ENCODE measurements around the gene NOTO. TPM values are rescaled to one million over a fixed set of nuclear protein-coding genes. Genes with fewer than 3 reads are reported as not detected.

The NOTO gene
- total RNA-seq, 1 experiment from 2014 or later: not detected

DNA sequence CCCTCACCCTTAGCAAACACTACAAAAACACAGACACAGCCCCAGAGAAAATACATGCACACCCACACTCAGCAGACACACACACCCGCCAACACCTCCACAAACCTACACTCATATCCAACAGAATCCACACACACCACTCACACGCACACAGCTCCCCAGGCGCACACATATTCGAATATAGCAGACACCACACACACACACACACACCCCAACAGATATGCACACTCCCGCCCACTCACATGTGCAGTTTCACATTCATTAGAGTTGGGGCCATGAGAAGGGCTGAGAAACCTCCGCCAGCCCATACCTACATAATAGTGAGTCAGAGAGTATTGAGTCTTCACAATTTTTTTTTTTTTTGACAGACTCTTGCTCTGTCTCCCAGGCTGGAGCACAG, 29.4 kb upstream of the NOTO start:
- Histone ChIP-seq H3K4me2 (ENCODE audit: low read depth, low read length, poor library complexity, severe bottlenecking) (no peak overlapping the region), H3K9ac (ENCODE audit: low read length) (no peak overlapping the region), H3K79me2 (ENCODE audit: low read length) (no peaks in the 10 kb centered on the region), H3K9me3 (ENCODE audit: low read length) (no peaks in the 10 kb centered on the region), H4K20me1 (ENCODE audit: insufficient read depth, low read depth, low read length) (no peaks in the 10 kb centered on the region), H2AFZ (ENCODE audit: low read length) (no peak overlapping the region), H3K27ac (ENCODE audit: low read length) (no peak overlapping the region), H3K4me1 (ENCODE audit: low read length) (peaks cover 10% of the 10 kb centered on the region), H3K36me3 (ENCODE audit: insufficient read depth, low read length) (no peaks in the 10 kb centered on the region), H3K27me3 (ENCODE audit: low read length) (no peaks in the 10 kb centered on the region), H3K4me3 (ENCODE audit: low read length) (no peak overlapping the region), H3K9me2 (replicated peaks; ENCODE audit: insufficient read depth, low read length) (no peaks in the 10 kb centered on the region)
- DNase-seq: no peak

- H2AFZ ChIP-seq (ENCODE audit: low read length): no peak overlapping the region
- no peaks in the 10 kb centered on the region for H3K36me3 ChIP-seq (ENCODE audit: insufficient read depth, low read length)
- H3K27me3 ChIP-seq (ENCODE audit: low read length): no peaks in the 10 kb centered on the region
- no peaks in the 10 kb centered on the region for H3K9me2 ChIP-seq (replicated peaks; ENCODE audit: insufficient read depth, low read length)
- no peak overlapping the region for H3K4me2 ChIP-seq (ENCODE audit: low read depth, low read length, poor library complexity, severe bottlenecking)
- no peaks in the 10 kb centered on the region for H4K20me1 ChIP-seq (ENCODE audit: insufficient read depth, low read depth, low read length)
- no peaks in the 10 kb centered on the region for H3K79me2 ChIP-seq (ENCODE audit: low read length)
- no peak overlapping the region for H3K9ac ChIP-seq (ENCODE audit: low read length)
- H3K27ac ChIP-seq (ENCODE audit: low read length): no peak overlapping the region
- peaks cover 10% of the 10 kb centered on the region for H3K4me1 ChIP-seq (ENCODE audit: low read length)
- no peak overlapping the region for H3K4me3 ChIP-seq (ENCODE audit: low read length)
- no peak for DNase-seq
- H3K9me3 ChIP-seq (ENCODE audit: low read length): no peaks in the 10 kb centered on the region
These were observed 28.6 kb upstream of the NOTO start for GRCh38 chr2:73173781-73174180.

- Histone ChIP-seq H3K27ac (ENCODE audit: low read length) (no peak overlapping the region), H3K27me3 (ENCODE audit: low read length) (no peaks in the 10 kb centered on the region), H3K9me2 (replicated peaks; ENCODE audit: insufficient read depth, low read length) (no peaks in the 10 kb centered on the region), H3K36me3 (ENCODE audit: insufficient read depth, low read length) (no peaks in the 10 kb centered on the region), H3K9me3 (ENCODE audit: low read length) (no peaks in the 10 kb centered on the region), H4K20me1 (ENCODE audit: insufficient read depth, low read depth, low read length) (no peaks in the 10 kb centered on the region), H3K9ac (ENCODE audit: low read length) (no peak overlapping the region), H3K4me2 (ENCODE audit: low read depth, low read length, poor library complexity, severe bottlenecking) (no peak overlapping the region), H2AFZ (ENCODE audit: low read length) (no peak overlapping the region), H3K4me1 (ENCODE audit: low read length) (peaks cover 10% of the 10 kb centered on the region), H3K79me2 (ENCODE audit: low read length) (no peaks in the 10 kb centered on the region), H3K4me3 (ENCODE audit: low read length) (no peak overlapping the region)
- DNase-seq: no peak
These were observed 28.1 kb upstream of the NOTO start for GRCh38 chr2:73174244-73174643.

DNA sequence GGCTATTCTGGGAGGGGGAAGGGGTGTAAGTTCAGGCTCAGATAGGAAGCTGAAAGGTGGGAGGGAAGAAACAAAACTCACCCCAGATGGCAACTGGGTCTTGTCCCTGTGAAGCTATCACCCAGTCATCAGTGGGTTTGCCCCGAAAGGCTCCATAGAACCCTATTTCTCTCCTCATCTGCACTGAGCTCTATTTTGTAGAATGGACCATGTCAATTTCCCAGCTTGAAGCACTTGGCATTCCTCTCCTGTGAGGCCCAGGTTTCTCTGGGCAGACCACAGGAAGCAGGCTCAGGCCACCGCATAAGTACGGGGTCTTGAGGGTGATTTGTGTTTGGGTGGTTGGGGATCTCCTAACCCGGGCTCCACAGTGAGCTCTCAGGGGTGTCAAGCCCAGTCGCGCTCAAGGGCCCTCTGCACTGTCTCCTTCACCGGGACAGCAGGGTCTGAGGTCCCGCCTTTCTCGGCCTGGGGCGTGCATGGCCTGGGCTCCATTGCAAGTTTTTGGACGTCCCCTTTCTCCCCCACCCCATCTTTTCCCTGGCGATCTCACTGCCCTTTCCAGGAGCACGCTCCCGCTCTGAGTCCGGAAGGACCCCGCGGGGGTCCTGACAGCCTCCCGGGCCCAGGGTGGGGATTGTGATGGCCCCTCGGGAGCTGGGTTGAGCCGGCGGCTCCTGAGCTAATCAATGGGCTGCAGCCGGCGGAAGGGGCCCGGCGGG, 27.3 kb upstream of the NOTO start:
- no peaks in the 10 kb centered on the region for H3K9me3 ChIP-seq (ENCODE audit: low read length)
- no peak overlapping the region for H3K4me3 ChIP-seq (ENCODE audit: low read length)
- H3K79me2 ChIP-seq (ENCODE audit: low read length): no peaks in the 10 kb centered on the region
- no peak overlapping the region for H3K9ac ChIP-seq (ENCODE audit: low read length)
- no peak overlapping the region for H3K27ac ChIP-seq (ENCODE audit: low read length)
- no peaks in the 10 kb centered on the region for H3K27me3 ChIP-seq (ENCODE audit: low read length)
- no peaks in the 10 kb centered on the region for H3K36me3 ChIP-seq (ENCODE audit: insufficient read depth, low read length)
- H2AFZ ChIP-seq (ENCODE audit: low read length): no peak overlapping the region
- no peaks in the 10 kb centered on the region for H3K9me2 ChIP-seq (replicated peaks; ENCODE audit: insufficient read depth, low read length)
- no peaks in the 10 kb centered on the region for H4K20me1 ChIP-seq (ENCODE audit: insufficient read depth, low read depth, low read length)
- no peak for DNase-seq
- peaks cover 10% of the 10 kb centered on the region for H3K4me1 ChIP-seq (ENCODE audit: low read length)
- H3K4me2 ChIP-seq (ENCODE audit: low read depth, low read length, poor library complexity, severe bottlenecking): no peak overlapping the region

- Histone ChIP-seq H3K27me3 (ENCODE audit: low read length) (no peaks in the 10 kb centered on the region), H3K27ac (ENCODE audit: low read length) (no peak overlapping the region), H3K36me3 (ENCODE audit: insufficient read depth, low read length) (no peaks in the 10 kb centered on the region), H3K4me3 (ENCODE audit: low read length) (no peak overlapping the region), H3K9me3 (ENCODE audit: low read length) (no peaks in the 10 kb centered on the region), H3K79me2 (ENCODE audit: low read length) (no peaks in the 10 kb centered on the region), H2AFZ (ENCODE audit: low read length) (no peak overlapping the region), H4K20me1 (ENCODE audit: insufficient read depth, low read depth, low read length) (no peaks in the 10 kb centered on the region), H3K4me1 (ENCODE audit: low read length) (peaks cover 10% of the 10 kb centered on the region), H3K9me2 (replicated peaks; ENCODE audit: insufficient read depth, low read length) (no peaks in the 10 kb centered on the region), H3K4me2 (ENCODE audit: low read depth, low read length, poor library complexity, severe bottlenecking) (no peak overlapping the region), H3K9ac (ENCODE audit: low read length) (no peak overlapping the region)
- peak; percentile 51 for DNase-seq
These were observed 26.6 kb upstream of the NOTO start for GRCh38 chr2:73175663-73176204.

- no peak overlapping the region for H2AFZ ChIP-seq (ENCODE audit: low read length)
- no peaks in the 10 kb centered on the region for H3K27me3 ChIP-seq (ENCODE audit: low read length)
- DNase-seq: no peak
- H3K4me3 ChIP-seq (ENCODE audit: low read length): no peak overlapping the region; the same call in 1 of the 2 replicates
- H3K9ac ChIP-seq (ENCODE audit: low read length): no peak overlapping the region
- no peaks in the 10 kb centered on the region for H3K9me2 ChIP-seq (replicated peaks; ENCODE audit: insufficient read depth, low read length)
- H3K79me2 ChIP-seq (ENCODE audit: low read length): no peaks in the 10 kb centered on the region
- peak overlapping the region; percentile 83 for H3K4me2 ChIP-seq (ENCODE audit: low read depth, low read length, poor library complexity, severe bottlenecking)
- H3K27ac ChIP-seq (ENCODE audit: low read length): no peak overlapping the region
- no peaks in the 10 kb centered on the region for H3K9me3 ChIP-seq (ENCODE audit: low read length)
- H4K20me1 ChIP-seq (ENCODE audit: insufficient read depth, low read depth, low read length): no peaks in the 10 kb centered on the region
- H3K4me1 ChIP-seq (ENCODE audit: low read length): peaks cover 10% of the 10 kb centered on the region
- H3K36me3 ChIP-seq (ENCODE audit: insufficient read depth, low read length): no peaks in the 10 kb centered on the region
These were observed 26.0 kb upstream of the NOTO start for GRCh38 chr2:73176205-73176880.

DNA sequence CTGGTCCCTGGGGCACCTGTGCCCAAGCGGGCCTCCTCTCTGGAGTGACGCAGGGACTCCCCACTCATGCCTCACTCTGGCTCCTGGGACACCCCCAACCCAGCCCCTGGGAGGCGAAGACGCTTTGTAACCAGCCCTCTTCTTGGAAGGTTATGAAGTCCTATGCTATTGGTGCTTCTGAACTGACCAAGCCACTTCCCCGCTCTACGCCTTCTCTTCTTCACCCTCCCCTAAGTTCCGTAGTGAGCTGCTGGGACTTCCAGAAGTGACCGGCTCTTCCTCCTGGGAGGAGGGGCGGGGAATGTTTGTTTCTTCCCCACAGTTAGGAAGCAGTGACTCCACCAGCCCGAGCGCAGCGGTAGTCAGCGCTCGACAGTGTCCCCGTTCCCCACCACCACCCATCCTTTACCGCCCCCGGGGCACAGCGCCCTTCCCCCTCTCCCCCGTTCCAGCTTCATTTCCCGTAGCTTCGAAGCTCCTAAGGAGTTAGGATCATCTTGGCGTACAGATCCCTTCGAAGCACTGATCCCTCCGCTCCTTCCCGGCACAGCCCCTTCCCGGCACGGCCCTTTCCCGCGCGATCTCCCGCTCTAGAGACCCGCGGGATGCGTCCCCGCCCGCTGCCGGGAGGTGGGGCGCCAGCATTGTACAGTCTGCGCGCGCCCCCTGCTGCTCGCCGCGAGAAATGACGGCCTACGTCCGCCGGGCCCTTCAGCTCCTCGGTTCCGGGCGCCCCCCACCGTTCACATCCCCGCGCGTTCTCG, 25.3 kb upstream of the NOTO start:
- Histone ChIP-seq H3K27ac (ENCODE audit: low read length) (no peak overlapping the region), H2AFZ (ENCODE audit: low read length) (peak overlapping the region; percentile 90), H3K9ac (ENCODE audit: low read length) (peak overlapping the region; percentile 69), H3K9me3 (ENCODE audit: low read length) (no peaks in the 10 kb centered on the region), H3K4me3 (ENCODE audit: low read length) (peak overlapping the region; percentile 68), H3K9me2 (replicated peaks; ENCODE audit: insufficient read depth, low read length) (no peaks in the 10 kb centered on the region), H3K4me1 (ENCODE audit: low read length) (peaks cover 10% of the 10 kb centered on the region), H3K36me3 (ENCODE audit: insufficient read depth, low read length) (no peaks in the 10 kb centered on the region), H3K4me2 (ENCODE audit: low read depth, low read length, poor library complexity, severe bottlenecking) (peak overlapping the region; percentile 83), H4K20me1 (ENCODE audit: insufficient read depth, low read depth, low read length) (no peaks in the 10 kb centered on the region), H3K27me3 (ENCODE audit: low read length) (no peaks in the 10 kb centered on the region), H3K79me2 (ENCODE audit: low read length) (no peaks in the 10 kb centered on the region)
- peak; percentile 96 for DNase-seq

Data from Karpas-422 (cell line).